T-helper 2 cell treated with Interferon-gamma antibody and Interleukin-4, amounts not matched to agents 5 μg/mL and 100 μg/mL, for 36 hours (primary cell): Measurements from ENCODE around the gene COA1.
"Not testable (repeated sequence)": the region's sequence is repeated elsewhere in the genome, so short reads cannot be mapped to it uniquely, and the experiment has no call there.

ENCODE experiments used
- DNase-seq: peaks from one replicate; pipeline ENCODE4 v3.0.0; 2021; ENCODE audit warnings: low spot score
- H3K27ac Mint-ChIP-seq: one replicate; pipeline ENCODE4 v1.8.0; 2021; ENCODE audit warnings: mild to moderate bottlenecking, mixed read lengths
- H3K27me3 Mint-ChIP-seq: one replicate; pipeline ENCODE4 v1.8.0; 2021; ENCODE audit warnings: low read depth, mixed read lengths
- H3K36me3 Mint-ChIP-seq: one replicate; pipeline ENCODE4 v1.8.0; 2021; ENCODE audit warnings: low read depth, mixed read lengths
- H3K4me1 Mint-ChIP-seq: one replicate; pipeline ENCODE4 v1.8.0; 2021; ENCODE audit warnings: low read depth, mixed read lengths
- H3K4me3 Mint-ChIP-seq: one replicate; pipeline ENCODE4 v1.8.0; 2022; ENCODE audit warnings: mild to moderate bottlenecking, moderate library complexity, mixed read lengths
- H3K9me3 Mint-ChIP-seq: one replicate; pipeline ENCODE4 v1.8.0; 2021; ENCODE audit warnings: mixed read lengths

The COA1 gene

DNA sequence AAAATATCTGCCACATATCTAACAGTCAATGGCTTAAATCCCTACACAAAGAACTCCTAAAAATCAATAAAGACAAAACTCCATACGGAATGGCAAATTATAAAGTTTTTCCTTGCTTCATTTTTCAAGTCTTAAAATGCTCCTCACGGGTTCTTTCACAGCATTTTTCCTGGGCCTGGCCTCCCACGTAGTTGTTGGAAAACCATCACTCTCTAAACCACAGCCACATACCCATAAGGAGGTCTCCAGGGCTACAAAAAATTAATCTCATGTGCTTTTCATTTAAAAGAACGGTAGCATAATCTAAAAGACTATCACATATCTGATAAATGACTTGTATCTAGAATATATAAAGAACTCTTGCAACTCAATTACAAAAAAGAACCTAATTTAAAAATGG, 2.9 kb downstream of the COA1 start:
- Mint-ChIP-seq H3K9me3 (no peaks in the 10 kb centered on the region), H3K4me3 (no peak overlapping the region), H3K36me3 (peaks cover 10% of the 10 kb centered on the region), H3K4me1 (peaks cover 26% of the 10 kb centered on the region), H3K27ac (no peak overlapping the region), H3K27me3 (no peaks in the 10 kb centered on the region)
- DNase-seq = no peak

DNA sequence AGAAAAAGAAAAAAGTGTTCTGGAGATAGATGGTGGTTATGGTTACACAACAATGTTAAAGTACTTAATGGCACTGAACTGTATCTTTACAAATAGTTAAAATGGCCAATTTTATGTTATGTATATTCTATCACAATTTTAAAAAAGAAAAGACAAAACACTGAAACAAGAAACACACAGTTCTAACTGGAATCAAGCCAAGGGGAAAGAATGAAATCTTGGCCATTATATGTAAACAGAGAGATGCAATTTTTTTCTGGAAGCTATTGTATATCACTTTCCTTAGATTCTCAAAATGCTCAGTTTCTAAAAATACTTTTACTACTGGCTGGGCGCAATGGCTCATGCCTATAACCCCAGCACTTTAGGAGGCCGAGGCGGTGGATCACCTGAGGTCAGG, 4.1 kb downstream of the COA1 start:
- H3K27me3 Mint-ChIP-seq = no peaks in the 10 kb centered on the region
- no peak overlapping the region for H3K4me3 Mint-ChIP-seq
- H3K9me3 Mint-ChIP-seq = no peaks in the 10 kb centered on the region
- no peak overlapping the region for H3K27ac Mint-ChIP-seq
- H3K36me3 Mint-ChIP-seq = peaks cover 10% of the 10 kb centered on the region
- H3K4me1 Mint-ChIP-seq = peaks cover 28% of the 10 kb centered on the region
- DNase-seq = no peak

DNA sequence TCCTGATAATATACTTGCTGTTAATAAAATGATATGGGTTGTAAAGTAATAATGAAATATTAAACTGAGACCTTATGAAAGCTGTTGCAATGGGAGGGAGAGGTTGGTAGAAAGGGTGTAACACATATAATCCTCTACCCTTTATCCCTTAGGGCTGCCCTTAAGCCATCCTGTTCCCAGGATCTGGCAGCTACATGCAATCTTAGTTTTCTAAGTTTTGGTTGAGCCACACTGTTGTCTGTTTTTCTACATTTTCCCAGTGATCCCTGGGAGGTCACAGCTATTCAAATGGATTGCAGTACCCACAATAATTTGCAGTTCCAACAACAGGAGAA, 6.3 kb downstream of the COA1 start:
- no peak for DNase-seq
- Mint-ChIP-seq H3K27me3 (no peaks in the 10 kb centered on the region), H3K27ac (no peak overlapping the region), H3K36me3 (peaks cover 14% of the 10 kb centered on the region), H3K4me1 (peaks cover 22% of the 10 kb centered on the region), H3K9me3 (no peaks in the 10 kb centered on the region), H3K4me3 (no peak overlapping the region)

DNA sequence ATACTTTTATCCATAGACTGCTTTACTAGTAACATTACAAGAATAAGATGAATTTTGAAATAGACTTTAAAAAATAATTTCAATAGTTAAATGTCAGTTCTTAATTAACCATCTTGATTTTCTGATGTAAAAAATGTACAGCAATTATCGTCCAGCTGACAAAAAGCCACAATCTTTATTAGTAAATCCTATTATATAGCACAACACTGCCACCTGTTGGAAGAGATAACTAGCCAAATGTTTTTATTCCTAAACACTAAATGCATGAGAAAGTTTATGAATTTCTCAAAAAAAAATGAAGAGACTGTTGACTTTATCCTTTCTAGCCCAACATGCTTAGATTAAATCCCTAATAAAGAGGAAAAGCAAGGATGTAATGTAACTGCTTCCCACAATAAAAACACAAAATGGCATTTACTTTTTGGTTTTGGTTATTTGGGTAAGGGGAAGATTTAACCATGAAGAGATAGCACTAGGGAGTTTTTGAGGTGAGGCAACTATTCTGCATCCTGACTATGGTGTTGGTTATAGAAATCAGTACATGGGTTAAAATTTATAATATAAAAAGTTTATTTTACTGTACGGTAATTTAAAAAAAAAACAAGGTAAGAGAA, 8.0 kb downstream of the COA1 start:
- Mint-ChIP-seq H3K4me3 (no peak overlapping the region), H3K36me3 (peaks cover 8% of the 10 kb centered on the region), H3K9me3 (no peaks in the 10 kb centered on the region), H3K27ac (no peak overlapping the region), H3K27me3 (no peaks in the 10 kb centered on the region), H3K4me1 (peaks cover 15% of the 10 kb centered on the region)
- no peak for DNase-seq

DNA sequence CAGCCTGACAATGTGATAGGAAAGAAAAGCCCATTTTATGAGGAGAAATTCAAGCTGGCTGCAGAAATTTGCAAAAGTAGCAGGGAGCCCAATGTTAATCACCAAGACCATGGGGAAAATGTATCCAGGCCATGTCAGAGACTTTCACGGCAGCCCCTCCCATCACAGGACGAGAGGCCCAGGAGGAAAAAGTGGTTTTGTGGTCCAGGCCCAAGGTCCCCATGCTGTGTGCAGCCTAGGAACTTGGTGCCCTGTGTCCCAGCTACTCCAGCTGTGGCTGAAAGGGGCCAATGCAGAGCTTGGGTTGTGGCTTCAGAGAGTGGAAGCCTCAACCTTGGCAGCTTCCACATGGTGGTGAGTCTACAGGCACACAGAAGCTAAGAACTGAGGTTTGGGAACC, 12.7 kb downstream of the COA1 start:
- H3K27ac Mint-ChIP-seq = no peak overlapping the region
- DNase-seq = no peak
- H3K4me3 Mint-ChIP-seq = no peak overlapping the region
- H3K9me3 Mint-ChIP-seq = no peaks in the 10 kb centered on the region
- no peaks in the 10 kb centered on the region for H3K27me3 Mint-ChIP-seq
- peaks cover 16% of the 10 kb centered on the region for H3K4me1 Mint-ChIP-seq
- H3K36me3 Mint-ChIP-seq = peaks cover 11% of the 10 kb centered on the region

DNA sequence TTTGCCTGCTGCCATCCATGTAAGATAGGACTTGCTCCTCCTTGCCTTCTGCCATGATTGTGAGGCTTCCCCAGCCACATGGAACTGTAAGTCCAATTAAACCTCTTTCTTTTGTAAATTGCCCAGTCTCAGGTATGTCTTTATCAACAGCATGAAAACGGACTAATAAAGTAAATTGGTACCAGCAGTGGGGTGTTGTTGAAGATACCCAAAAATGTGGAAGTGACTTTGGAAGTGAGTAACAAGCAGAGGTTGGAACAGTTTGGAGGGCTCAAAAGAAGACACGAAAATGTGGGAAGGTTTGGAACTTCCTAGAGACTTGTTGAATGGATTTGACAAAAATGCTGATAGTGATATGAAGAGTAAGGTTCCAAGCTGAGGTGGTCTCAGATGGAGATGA, 13.4 kb downstream of the COA1 start:
- not testable (repeated sequence) for H3K27me3 Mint-ChIP-seq, H3K4me3 Mint-ChIP-seq, H3K27ac Mint-ChIP-seq, H3K9me3 Mint-ChIP-seq, DNase-seq
- Mint-ChIP-seq H3K4me1 (peaks cover 14% of the 10 kb centered on the region), H3K36me3 (peaks cover 11% of the 10 kb centered on the region)

DNA sequence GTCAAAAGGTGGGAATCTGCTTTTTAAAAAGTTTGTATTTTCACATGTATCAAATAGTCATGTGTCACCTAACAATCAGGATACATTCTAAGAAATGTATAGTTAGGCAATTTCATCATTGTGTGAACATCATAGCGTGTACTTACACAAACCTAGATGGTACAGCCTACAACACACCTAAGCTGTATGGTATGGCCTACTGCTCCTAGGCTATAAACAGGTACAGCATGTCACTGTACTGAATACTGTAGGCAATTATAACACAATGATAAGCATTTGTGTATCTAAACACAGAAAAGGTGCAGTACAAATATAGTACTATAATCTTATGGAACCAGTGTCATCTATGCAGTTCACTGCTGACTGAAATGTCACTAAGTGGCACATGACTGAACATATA, 17.8 kb downstream of the COA1 start:
- no peak for DNase-seq
- Mint-ChIP-seq H3K36me3 (peaks cover 25% of the 10 kb centered on the region), H3K4me3 (no peak overlapping the region), H3K4me1 (peaks cover 10% of the 10 kb centered on the region), H3K27me3 (no peaks in the 10 kb centered on the region), H3K27ac (no peak overlapping the region), H3K9me3 (peaks cover 11% of the 10 kb centered on the region)

DNA sequence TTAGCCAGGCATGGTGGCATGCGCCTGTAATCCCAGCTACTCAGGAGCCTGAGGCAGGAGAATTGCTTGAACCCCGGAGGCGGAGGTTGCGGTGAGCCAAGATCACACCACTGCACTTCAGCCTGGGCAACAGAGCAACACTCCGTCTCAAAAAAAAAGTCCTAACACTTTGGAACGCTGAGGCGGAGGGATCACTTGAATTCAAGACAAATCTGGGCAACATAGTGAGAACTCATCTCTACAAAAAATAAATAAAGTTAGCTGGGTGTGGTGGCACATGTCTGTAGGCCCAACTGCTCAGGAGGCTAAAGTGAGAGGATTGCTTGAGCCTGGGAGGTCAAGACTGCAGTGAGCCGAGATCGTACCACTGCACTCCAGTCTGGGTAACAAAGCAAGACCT, 21.3 kb downstream of the COA1 start:
- not testable (repeated sequence) for H3K4me1 Mint-ChIP-seq, H3K27ac Mint-ChIP-seq, H3K4me3 Mint-ChIP-seq, H3K27me3 Mint-ChIP-seq, DNase-seq
- peaks cover 27% of the 10 kb centered on the region for H3K9me3 Mint-ChIP-seq
- peaks cover 47% of the 10 kb centered on the region for H3K36me3 Mint-ChIP-seq

DNA sequence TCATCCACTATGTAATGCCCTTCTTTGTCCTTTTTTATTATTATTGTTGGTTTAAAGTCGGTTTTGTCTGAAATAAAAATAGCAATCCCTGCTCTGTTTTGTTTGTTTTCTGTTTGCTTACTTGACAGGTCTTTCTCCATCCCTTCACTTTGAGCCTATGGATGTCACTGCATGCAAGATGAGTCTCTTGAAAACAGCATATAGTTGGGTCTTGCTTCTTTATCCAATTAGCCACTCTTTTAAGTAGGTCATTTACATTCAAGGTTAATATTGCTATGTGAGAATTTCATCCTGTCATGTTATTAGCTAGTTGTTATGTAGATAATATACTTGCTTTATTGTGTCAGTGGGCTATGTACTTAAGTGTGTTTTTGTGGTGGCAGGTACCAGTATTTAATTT, 25.8 kb downstream of the COA1 start:
- Mint-ChIP-seq H3K27ac (no peak overlapping the region), H3K36me3 (peaks cover 41% of the 10 kb centered on the region), H3K9me3 (peaks cover 25% of the 10 kb centered on the region), H3K4me1 (peaks cover 28% of the 10 kb centered on the region), H3K4me3 (no peak overlapping the region), H3K27me3 (no peaks in the 10 kb centered on the region)
- no peak for DNase-seq

DNA sequence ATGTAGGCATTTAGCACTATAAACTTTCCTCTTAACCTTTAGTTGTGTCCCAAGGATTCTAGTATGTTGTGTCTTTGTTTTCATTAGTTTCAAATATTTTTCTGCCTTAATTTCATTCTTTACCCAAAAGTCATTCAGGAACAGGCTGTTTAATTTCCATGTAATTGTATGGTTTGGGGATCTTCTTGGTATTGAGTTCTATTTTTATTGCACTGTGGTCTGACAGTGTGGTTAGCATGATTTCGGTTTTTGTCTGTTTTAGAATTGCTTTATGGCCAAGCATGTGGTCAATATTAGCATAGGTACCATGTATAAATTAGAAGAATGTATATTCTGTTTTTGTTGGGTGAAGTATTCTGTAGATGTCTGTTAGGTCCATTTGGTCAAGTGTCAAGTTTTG, 26.3 kb downstream of the COA1 start:
- DNase-seq = no peak
- no peaks in the 10 kb centered on the region for H3K27me3 Mint-ChIP-seq
- no peak overlapping the region for H3K4me3 Mint-ChIP-seq
- peaks cover 26% of the 10 kb centered on the region for H3K4me1 Mint-ChIP-seq
- H3K9me3 Mint-ChIP-seq = peaks cover 21% of the 10 kb centered on the region
- peaks cover 36% of the 10 kb centered on the region for H3K36me3 Mint-ChIP-seq
- H3K27ac Mint-ChIP-seq = no peak overlapping the region

DNA sequence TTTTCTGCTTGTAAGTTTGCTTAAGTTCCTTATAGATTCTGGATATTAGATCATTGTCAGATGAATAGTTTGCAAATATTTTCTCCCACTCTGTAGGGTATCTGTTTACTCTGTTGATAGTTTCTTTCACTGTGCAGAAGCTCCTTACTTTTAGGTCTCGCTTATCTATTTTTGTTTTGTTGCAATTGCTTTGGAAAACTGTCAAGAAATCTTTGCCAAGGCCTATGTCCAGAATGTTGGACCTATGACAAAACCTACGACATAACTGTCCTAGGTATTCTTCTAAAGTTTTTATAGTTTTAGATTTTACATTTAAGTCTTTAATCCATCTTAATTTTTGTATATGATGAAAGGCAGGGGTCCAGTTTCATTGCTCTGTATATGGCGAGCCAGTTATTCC, 27.4 kb downstream of the COA1 start:
- peaks cover 29% of the 10 kb centered on the region for H3K4me1 Mint-ChIP-seq
- DNase-seq = no peak
- H3K27me3 Mint-ChIP-seq = no peaks in the 10 kb centered on the region
- H3K27ac Mint-ChIP-seq = no peak overlapping the region
- H3K4me3 Mint-ChIP-seq = no peak overlapping the region
- H3K9me3 Mint-ChIP-seq = peaks cover 16% of the 10 kb centered on the region
- peaks cover 30% of the 10 kb centered on the region for H3K36me3 Mint-ChIP-seq

DNA sequence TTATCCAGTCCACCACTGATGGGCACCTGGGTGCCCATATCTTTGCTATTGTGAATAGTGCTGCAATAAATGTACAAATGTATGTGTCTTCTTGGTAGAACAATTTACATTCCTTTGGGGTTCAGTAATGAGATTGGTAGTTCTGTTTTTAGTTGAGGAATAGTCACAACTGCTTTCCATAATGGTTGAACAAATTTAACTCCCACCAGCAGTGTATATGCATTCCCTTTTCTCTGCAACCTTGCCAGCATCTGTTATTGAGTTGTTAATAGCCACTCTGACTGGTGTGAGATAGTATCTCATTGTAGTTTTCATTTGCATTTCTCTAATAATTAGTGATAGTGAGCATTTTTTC, 27.8 kb downstream of the COA1 start:
- H3K36me3 Mint-ChIP-seq = peaks cover 30% of the 10 kb centered on the region
- peaks cover 16% of the 10 kb centered on the region for H3K9me3 Mint-ChIP-seq
- no peak for DNase-seq
- H3K4me1 Mint-ChIP-seq = peaks cover 29% of the 10 kb centered on the region
- no peak overlapping the region for H3K4me3 Mint-ChIP-seq
- H3K27me3 Mint-ChIP-seq = no peaks in the 10 kb centered on the region
- no peak overlapping the region for H3K27ac Mint-ChIP-seq

DNA sequence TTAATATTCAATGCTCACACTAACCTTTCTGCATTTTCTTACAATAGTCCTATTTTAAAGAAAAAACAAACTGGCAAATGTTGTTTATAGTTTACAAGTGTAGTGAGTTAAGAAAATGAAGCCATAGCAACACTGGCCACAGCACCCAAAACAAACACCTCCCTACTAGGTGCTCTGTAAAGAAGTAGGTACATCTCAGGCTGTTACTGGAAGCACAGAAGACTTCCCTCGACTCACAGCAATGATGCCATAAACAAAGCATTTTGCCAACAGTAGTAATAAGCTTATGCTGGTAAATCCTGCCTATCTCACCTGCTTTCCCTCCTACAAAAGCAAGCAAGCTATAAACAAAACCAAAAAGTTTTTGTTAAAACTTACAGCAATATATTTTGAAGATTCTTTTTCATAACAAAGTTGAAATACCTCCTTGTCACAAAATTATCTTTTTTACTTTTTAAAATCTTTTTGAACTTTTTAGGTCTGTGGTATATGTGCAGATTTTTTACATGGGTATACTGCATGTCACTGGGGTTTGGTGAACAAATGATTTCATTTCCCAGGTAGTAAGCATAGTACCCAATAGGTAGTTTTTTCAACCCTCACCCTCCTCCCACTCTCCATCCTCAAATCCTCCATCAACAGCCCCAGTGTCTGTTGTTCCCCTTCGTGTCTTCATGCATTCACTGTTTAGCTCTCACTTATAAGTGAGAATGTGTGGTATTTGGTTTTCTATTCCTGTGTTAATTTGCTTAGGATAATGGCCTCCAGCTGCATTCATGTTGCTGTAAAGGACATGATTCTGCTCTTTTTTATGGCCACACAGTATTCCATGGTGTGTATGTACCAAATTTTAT, 28.4 kb downstream of the COA1 start:
- DNase-seq = no peak
- no peak overlapping the region for H3K4me3 Mint-ChIP-seq
- peaks cover 30% of the 10 kb centered on the region for H3K36me3 Mint-ChIP-seq
- peaks cover 16% of the 10 kb centered on the region for H3K9me3 Mint-ChIP-seq
- H3K27ac Mint-ChIP-seq = no peak overlapping the region
- H3K4me1 Mint-ChIP-seq = peaks cover 29% of the 10 kb centered on the region
- H3K27me3 Mint-ChIP-seq = no peaks in the 10 kb centered on the region

DNA sequence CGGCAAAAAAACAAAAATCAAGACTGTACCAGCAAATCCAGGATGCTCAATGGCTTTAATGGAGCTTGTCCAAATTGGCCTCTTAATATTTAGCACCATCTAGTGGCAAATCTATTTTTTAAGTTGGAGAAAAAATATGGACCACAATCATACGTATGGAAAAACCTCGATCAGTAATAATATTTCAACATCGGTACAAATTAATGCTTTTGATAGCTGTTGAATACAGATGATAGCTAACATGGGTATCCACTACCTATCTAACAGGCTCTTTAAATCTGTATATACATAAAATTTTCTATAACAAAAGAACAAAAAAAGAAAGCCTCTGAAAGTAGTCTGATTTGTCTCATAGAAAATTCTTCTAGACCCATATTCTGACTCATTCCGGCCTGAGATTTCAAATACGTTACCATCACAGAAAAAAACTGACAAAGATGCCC, 29.2 kb downstream of the COA1 start:
- Mint-ChIP-seq H3K4me3 (no peak overlapping the region), H3K9me3 (peaks cover 16% of the 10 kb centered on the region), H3K27ac (no peak overlapping the region), H3K4me1 (peaks cover 29% of the 10 kb centered on the region), H3K27me3 (no peaks in the 10 kb centered on the region), H3K36me3 (peaks cover 22% of the 10 kb centered on the region)
- DNase-seq = no peak
